WTC11 (cell line): ENCODE results near the gene DCLK1. TPM values are rescaled to one million over a fixed set of nuclear protein-coding genes. Genes with fewer than 3 reads are reported as not detected.

Experiments
- ATAC-seq: fragments of 200-7000 bp; cut with Tn5 transposase; 2 replicates; pipeline ENCODE4 v1.10.0; 2021; ENCODE audit warnings: mild to moderate bottlenecking, moderate library complexity
- CTCF ChIA-PET: fragments of 300-600 bp; sonication (Branson Sonifier 250); formaldehyde crosslinking; loops from one replicate; lab custom pipeline; 2021; ENCODE audit warnings: antibody characterized with exemption; lab: Charles Lee
- POLR2A ChIA-PET: fragments of 350-600 bp; sonication (Branson Sonifier 250); formaldehyde crosslinking; loops from one replicate; lab custom pipeline; 2021; ENCODE audit warnings: antibody characterized with exemption; lab: Charles Lee
- DNase-seq: peaks from one replicate; pipeline ENCODE4 v3.0.0; 2021; ENCODE audit warnings: low spot score
- H3K27ac Mint-ChIP-seq: 2 replicates; pipeline ENCODE4 v1.8.0; 2021; ENCODE audit warnings: mixed read lengths
- H3K27me3 Mint-ChIP-seq: 2 replicates; pipeline ENCODE4 v1.8.0; 2021; ENCODE audit warnings: low read depth, mild to moderate bottlenecking, moderate library complexity, mixed read lengths
- H3K36me3 Mint-ChIP-seq: 2 replicates; pipeline ENCODE4 v1.8.0; 2021; ENCODE audit warnings: mixed read lengths
- H3K4me1 Mint-ChIP-seq: 2 replicates; pipeline ENCODE4 v1.8.0; 2022; ENCODE audit warnings: mixed read lengths
- H3K4me3 Mint-ChIP-seq: 2 replicates; pipeline ENCODE4 v1.8.0; 2021; ENCODE audit warnings: mild to moderate bottlenecking, moderate library complexity, mixed read lengths
- H3K9me3 Mint-ChIP-seq: 2 replicates; pipeline ENCODE4 v1.8.0; 2021; ENCODE audit warnings: mixed read lengths
- FOXK1 ChIP-seq: sonication (generic); formaldehyde crosslinking; IDR thresholded peaks from 2 replicates; pipeline ENCODE4 v1.8.0; 2022; ENCODE audit warnings: mild to moderate bottlenecking, moderate library complexity, missing genetic modification reagents
- JUN ChIP-seq: sonication (generic); formaldehyde crosslinking; IDR thresholded peaks from 2 replicates; pipeline ENCODE4 v1.8.0; 2023; ENCODE audit warnings: mild to moderate bottlenecking, missing genetic modification reagents
- KAT7 ChIP-seq: sonication (generic); formaldehyde crosslinking; IDR thresholded peaks from 2 replicates; pipeline ENCODE4 v1.8.1; 2023; ENCODE audit warnings: missing genetic modification reagents, mild to moderate bottlenecking, borderline replicate concordance
- NFATC4 ChIP-seq: fragments of 250-450 bp; sonication (Bioruptor Pico); IDR thresholded peaks from 2 replicates; pipeline ENCODE4 v1.9.0; 2021; ENCODE audit warnings: mild to moderate bottlenecking
- NFYB ChIP-seq: sonication (generic); formaldehyde crosslinking; conservative IDR thresholded peaks from 2 replicates; pipeline ENCODE4 v1.8.0; 2022; ENCODE audit warnings: low read depth, missing genetic modification reagents
- NR2C2 ChIP-seq: sonication (generic); formaldehyde crosslinking; IDR thresholded peaks from 2 replicates; pipeline ENCODE4 v1.8.0; 2022; ENCODE audit warnings: mild to moderate bottlenecking, missing genetic modification reagents
- ZNF219 ChIP-seq: sonication (generic); formaldehyde crosslinking; IDR thresholded peaks from 2 replicates; pipeline ENCODE4 v1.8.0; 2023; ENCODE audit warnings: missing genetic modification reagents, mild to moderate bottlenecking, borderline replicate concordance
- ZNF416 ChIP-seq: fragments of 250-450 bp; sonication (Bioruptor Pico); IDR thresholded peaks from 2 replicates; pipeline ENCODE4 v1.9.0; 2021; ENCODE audit warnings: mild to moderate bottlenecking, inconsistent platforms
- ZNF671 ChIP-seq: fragments of 250-450 bp; sonication (Bioruptor Pico); IDR thresholded peaks from 2 replicates; pipeline ENCODE4 v1.8.0; 2021; ENCODE audit warnings: mild to moderate bottlenecking
- total RNA-seq: library from RNA; stranded (reverse); gene quantifications from 3 replicates; pipeline ENCODE4 v1.2.3, GENCODE V29; 2021
- TF ChIP-seq, protein P1 (sequence below): sonication (generic); formaldehyde crosslinking; IDR thresholded peaks from 2 replicates; pipeline ENCODE4 v1.8.1; 2023; ENCODE audit warnings: mild to moderate bottlenecking, moderate library complexity, missing genetic modification reagents
- TF ChIP-seq, protein P2 (sequence below): fragments of 200-600 bp; IDR thresholded peaks from 2 replicates; pipeline ENCODE4 v1.8.0; 2022; ENCODE audit warnings: antibody characterized with exemption
- TF ChIP-seq, protein P3 (sequence below): fragments of 250-450 bp; sonication (Bioruptor Pico); IDR thresholded peaks from 2 replicates; pipeline ENCODE4 v1.8.0; 2021; ENCODE audit warnings: mild to moderate bottlenecking
- TF ChIP-seq, protein P4 (sequence below): sonication (generic); formaldehyde crosslinking; IDR thresholded peaks from 2 replicates; pipeline ENCODE4 v1.8.0; 2022; ENCODE audit warnings: mild to moderate bottlenecking, missing genetic modification reagents
- TF ChIP-seq, protein P5 (sequence below): sonication (generic); formaldehyde crosslinking; IDR thresholded peaks from 2 replicates; pipeline ENCODE4 v1.8.0; 2023; ENCODE audit warnings: mild to moderate bottlenecking, missing genetic modification reagents
- TF ChIP-seq, protein P6 (sequence below): sonication (generic); formaldehyde crosslinking; IDR thresholded peaks from 2 replicates; pipeline ENCODE4 v1.8.1; 2023; ENCODE audit warnings: mild to moderate bottlenecking, missing genetic modification reagents, moderate library complexity
- TF ChIP-seq, protein P7 (sequence below): fragments of 250-450 bp; sonication (Bioruptor Pico); conservative IDR thresholded peaks from 2 replicates; pipeline ENCODE4 v1.9.0; 2021; ENCODE audit warnings: mild to moderate bottlenecking
- TF ChIP-seq, protein P8 (sequence below): sonication (generic); formaldehyde crosslinking; IDR thresholded peaks from 2 replicates; pipeline ENCODE4 v1.8.0; 2022; ENCODE audit warnings: mild to moderate bottlenecking, missing genetic modification reagents

DCLK1 gene
- total RNA-seq, 1 experiment from 2014 or later, result 18.5 TPM

DNA sequence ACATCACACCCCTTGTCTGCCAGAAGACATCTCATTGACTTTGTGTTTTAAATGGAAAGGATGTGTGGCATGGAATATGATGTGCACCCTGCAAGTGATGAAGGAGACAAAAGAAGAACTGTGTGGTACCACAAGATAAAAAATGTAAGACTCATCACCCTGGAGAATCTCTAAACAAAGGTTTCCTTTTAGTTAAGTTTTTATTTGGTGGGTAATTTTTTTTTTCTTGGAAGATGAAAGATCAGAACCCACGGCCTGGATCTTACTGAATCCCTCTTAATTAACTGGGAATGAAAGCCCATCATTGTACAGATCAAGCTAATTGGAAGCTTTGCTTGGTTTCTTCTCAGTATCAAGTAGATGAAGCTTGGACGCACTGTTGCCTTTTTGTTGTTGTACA, 129.6 kb downstream of the DCLK1 start (continued):
- TF ChIP-seq, protein P1, sequence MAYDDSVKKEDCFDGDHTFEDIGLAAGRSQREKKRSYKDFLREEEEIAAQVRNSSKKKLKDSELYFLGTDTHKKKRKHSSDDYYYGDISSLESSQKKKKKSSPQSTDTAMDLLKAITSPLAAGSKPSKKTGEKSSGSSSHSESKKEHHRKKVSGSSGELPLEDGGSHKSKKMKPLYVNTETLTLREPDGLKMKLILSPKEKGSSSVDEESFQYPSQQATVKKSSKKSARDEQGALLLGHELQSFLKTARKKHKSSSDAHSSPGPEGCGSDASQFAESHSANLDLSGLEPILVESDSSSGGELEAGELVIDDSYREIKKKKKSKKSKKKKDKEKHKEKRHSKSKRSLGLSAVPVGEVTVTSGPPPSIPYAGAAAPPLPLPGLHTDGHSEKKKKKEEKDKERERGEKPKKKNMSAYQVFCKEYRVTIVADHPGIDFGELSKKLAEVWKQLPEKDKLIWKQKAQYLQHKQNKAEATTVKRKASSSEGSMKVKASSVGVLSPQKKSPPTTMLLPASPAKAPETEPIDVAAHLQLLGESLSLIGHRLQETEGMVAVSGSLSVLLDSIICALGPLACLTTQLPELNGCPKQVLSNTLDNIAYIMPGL (CRISPR knock-in tag), result no peak
- TF ChIP-seq, all 79 proteins: peak for 0

DNA sequence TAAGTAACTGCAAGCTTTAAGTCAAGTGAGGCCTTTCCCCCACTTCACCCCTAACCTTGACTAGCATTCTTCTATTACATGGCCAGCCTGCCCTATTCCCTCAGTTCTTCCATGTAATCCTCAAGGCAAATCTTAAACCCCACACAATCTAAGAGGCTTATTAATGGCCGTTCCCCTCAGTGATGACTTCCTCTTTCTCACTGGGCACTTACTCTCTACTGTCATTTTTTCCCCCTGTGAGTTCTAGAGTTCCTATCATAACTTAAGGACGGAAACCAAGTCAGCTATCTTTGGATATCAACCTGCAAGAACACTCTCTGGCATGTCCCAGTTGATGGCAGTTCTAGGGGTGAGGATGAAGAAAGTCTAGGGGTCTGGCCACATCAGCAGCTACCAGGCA, 131.2 kb downstream of the DCLK1 start:
- Mint-ChIP-seq H3K4me1 (peaks cover 29% of the 10 kb centered on the region), H3K4me3 (no peak overlapping the region), H3K27me3 (no peaks in the 10 kb centered on the region), H3K27ac (no peak overlapping the region), H3K36me3 (no peaks in the 10 kb centered on the region), H3K9me3 (peaks cover under 1% of the 10 kb centered on the region; the same call in 1 of the 2 replicates)
- TF ChIP-seq, protein P2, sequence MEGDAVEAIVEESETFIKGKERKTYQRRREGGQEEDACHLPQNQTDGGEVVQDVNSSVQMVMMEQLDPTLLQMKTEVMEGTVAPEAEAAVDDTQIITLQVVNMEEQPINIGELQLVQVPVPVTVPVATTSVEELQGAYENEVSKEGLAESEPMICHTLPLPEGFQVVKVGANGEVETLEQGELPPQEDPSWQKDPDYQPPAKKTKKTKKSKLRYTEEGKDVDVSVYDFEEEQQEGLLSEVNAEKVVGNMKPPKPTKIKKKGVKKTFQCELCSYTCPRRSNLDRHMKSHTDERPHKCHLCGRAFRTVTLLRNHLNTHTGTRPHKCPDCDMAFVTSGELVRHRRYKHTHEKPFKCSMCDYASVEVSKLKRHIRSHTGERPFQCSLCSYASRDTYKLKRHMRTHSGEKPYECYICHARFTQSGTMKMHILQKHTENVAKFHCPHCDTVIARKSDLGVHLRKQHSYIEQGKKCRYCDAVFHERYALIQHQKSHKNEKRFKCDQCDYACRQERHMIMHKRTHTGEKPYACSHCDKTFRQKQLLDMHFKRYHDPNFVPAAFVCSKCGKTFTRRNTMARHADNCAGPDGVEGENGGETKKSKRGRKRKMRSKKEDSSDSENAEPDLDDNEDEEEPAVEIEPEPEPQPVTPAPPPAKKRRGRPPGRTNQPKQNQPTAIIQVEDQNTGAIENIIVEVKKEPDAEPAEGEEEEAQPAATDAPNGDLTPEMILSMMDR, result no peak
- TF ChIP-seq KAT7 (CRISPR knock-in tag), result no peak
- TF ChIP-seq, protein P3, sequence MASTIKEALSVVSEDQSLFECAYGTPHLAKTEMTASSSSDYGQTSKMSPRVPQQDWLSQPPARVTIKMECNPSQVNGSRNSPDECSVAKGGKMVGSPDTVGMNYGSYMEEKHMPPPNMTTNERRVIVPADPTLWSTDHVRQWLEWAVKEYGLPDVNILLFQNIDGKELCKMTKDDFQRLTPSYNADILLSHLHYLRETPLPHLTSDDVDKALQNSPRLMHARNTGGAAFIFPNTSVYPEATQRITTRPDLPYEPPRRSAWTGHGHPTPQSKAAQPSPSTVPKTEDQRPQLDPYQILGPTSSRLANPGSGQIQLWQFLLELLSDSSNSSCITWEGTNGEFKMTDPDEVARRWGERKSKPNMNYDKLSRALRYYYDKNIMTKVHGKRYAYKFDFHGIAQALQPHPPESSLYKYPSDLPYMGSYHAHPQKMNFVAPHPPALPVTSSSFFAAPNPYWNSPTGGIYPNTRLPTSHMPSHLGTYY (CRISPR knock-in tag), result no peak
- POLR2A ChIA-PET, result no interaction called here
- DNase-seq (no peak), ATAC-seq (no peak)
- CTCF ChIA-PET, result no interaction called here

DNA sequence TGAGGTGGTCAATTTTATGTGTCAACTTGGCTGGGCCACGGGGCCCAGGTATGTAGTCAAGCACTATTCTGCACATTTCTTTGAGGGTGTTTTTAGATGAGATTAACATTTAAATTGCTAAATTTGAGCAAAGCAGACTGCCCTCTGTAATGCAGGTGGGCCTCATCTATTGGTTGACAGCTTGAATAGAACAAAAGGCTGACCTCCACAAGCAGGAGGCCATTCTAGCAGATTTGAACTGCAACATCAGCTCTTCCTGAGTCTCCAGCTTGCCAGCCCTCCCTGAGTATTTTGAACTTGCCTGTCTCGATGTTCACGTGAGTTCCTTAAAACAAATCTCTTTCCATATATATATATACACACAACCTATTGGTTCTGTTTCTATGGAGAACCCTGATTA, 134.8 kb downstream of the DCLK1 start:
- no peaks in the 10 kb centered on the region for H3K27me3 Mint-ChIP-seq
- POLR2A ChIA-PET, result no interaction called here
- CTCF ChIA-PET, result interaction anchor here (0.5 kb wide), 1 partner anchor 500 kb away, joined by 4 read pairs; no protein-coding TSS in a partner anchor
- no peaks in the 10 kb centered on the region for H3K9me3 Mint-ChIP-seq
- no peaks in the 10 kb centered on the region for H3K36me3 Mint-ChIP-seq
- peak overlapping the region; percentile 28 for H3K27ac Mint-ChIP-seq
- ATAC-seq (peak; percentile 52), DNase-seq (no peak)
- H3K4me1 Mint-ChIP-seq, result peaks cover 61% of the 10 kb centered on the region
- no peak overlapping the region for H3K4me3 Mint-ChIP-seq
- TF ChIP-seq, protein P4, sequence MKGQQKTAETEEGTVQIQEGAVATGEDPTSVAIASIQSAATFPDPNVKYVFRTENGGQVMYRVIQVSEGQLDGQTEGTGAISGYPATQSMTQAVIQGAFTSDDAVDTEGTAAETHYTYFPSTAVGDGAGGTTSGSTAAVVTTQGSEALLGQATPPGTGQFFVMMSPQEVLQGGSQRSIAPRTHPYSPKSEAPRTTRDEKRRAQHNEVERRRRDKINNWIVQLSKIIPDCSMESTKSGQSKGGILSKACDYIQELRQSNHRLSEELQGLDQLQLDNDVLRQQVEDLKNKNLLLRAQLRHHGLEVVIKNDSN (CRISPR knock-in tag), result no peak
- TF ChIP-seq ZNF219 (CRISPR knock-in tag) (no peak), ZNF671 (no peak), FOXK1 (CRISPR knock-in tag) (no peak), NFYB (CRISPR knock-in tag) (no peak), NFATC4 (CRISPR knock-in tag) (no peak), JUN (CRISPR knock-in tag) (no peak), NR2C2 (CRISPR knock-in tag) (no peak), ZNF416 (no peak)
- TF ChIP-seq, protein P5, sequence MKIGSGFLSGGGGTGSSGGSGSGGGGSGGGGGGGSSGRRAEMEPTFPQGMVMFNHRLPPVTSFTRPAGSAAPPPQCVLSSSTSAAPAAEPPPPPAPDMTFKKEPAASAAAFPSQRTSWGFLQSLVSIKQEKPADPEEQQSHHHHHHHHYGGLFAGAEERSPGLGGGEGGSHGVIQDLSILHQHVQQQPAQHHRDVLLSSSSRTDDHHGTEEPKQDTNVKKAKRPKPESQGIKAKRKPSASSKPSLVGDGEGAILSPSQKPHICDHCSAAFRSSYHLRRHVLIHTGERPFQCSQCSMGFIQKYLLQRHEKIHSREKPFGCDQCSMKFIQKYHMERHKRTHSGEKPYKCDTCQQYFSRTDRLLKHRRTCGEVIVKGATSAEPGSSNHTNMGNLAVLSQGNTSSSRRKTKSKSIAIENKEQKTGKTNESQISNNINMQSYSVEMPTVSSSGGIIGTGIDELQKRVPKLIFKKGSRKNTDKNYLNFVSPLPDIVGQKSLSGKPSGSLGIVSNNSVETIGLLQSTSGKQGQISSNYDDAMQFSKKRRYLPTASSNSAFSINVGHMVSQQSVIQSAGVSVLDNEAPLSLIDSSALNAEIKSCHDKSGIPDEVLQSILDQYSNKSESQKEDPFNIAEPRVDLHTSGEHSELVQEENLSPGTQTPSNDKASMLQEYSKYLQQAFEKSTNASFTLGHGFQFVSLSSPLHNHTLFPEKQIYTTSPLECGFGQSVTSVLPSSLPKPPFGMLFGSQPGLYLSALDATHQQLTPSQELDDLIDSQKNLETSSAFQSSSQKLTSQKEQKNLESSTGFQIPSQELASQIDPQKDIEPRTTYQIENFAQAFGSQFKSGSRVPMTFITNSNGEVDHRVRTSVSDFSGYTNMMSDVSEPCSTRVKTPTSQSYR (CRISPR knock-in tag), result no peak
- TF ChIP-seq, protein P6, sequence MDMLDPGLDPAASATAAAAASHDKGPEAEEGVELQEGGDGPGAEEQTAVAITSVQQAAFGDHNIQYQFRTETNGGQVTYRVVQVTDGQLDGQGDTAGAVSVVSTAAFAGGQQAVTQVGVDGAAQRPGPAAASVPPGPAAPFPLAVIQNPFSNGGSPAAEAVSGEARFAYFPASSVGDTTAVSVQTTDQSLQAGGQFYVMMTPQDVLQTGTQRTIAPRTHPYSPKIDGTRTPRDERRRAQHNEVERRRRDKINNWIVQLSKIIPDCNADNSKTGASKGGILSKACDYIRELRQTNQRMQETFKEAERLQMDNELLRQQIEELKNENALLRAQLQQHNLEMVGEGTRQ (CRISPR knock-in tag), result no peak
- TF ChIP-seq, protein P2, result no peak
- TF ChIP-seq, protein P7, sequence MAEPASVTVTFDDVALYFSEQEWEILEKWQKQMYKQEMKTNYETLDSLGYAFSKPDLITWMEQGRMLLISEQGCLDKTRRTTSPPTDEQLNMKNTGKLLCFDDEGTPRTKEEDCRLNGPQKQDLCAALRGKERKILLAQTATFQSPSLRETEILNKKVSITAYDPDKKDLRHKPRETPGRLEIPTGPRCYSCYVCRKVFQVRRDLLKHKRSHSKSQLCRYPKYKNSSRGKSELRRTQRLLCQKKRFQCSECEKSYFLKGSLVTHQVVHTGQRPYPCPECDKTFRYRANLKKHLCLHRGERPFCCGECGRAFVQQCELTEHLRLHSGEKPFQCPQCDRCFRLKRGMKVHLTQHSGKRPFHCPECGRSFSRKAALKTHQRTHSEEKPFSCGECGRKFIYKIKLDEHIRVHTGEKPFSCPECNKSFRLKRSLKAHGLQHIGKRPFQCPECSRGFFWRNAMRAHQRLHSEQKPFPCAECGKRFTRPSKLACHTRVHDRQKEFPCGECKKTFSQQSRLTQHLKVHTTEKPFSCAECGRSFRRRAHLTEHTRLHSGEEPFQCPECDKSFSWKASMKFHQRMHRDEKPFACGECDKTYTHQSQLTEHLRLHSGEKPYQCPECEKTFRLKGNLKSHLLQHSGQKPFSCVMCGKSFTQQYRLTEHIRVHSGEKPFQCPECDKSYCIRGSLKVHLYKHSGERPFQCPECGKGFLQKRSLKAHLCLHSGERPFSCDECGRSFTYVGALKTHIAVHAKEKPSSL (CRISPR knock-in tag), result no peak
- TF ChIP-seq, protein P8, sequence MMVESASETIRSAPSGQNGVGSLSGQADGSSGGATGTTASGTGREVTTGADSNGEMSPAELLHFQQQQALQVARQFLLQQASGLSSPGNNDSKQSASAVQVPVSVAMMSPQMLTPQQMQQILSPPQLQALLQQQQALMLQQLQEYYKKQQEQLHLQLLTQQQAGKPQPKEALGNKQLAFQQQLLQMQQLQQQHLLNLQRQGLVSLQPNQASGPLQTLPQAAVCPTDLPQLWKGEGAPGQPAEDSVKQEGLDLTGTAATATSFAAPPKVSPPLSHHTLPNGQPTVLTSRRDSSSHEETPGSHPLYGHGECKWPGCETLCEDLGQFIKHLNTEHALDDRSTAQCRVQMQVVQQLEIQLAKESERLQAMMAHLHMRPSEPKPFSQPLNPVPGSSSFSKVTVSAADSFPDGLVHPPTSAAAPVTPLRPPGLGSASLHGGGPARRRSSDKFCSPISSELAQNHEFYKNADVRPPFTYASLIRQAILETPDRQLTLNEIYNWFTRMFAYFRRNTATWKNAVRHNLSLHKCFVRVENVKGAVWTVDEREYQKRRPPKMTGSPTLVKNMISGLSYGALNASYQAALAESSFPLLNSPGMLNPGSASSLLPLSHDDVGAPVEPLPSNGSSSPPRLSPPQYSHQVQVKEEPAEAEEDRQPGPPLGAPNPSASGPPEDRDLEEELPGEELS (CRISPR knock-in tag), result no peak
